Loucy (cell line): Measurements from ENCODE around the gene RGS3.

Experiments
- H2AFZ ChIP-seq: fragments of 200-600 bp; sonication (generic); 2 replicates; pipeline ENCODE4 v1.6.0; 2016; ENCODE audit warnings: antibody characterized with exemption, mild to moderate bottlenecking, low read length, moderate library complexity
- H3F3A ChIP-seq: fragments of 200-600 bp; 2 replicates; pipeline ENCODE4 v1.6.0; 2016; ENCODE audit warnings: antibody characterized with exemption, low read depth, mild to moderate bottlenecking
- H3K27me3 ChIP-seq: fragments of 200-600 bp; sonication (generic); 2 replicates; pipeline ENCODE4 v1.6.1; 2014; ENCODE audit warnings: low read length, mild to moderate bottlenecking; ENCODE audit not compliant: insufficient read depth, poor library complexity, severe bottlenecking
- H3K36me3 ChIP-seq: fragments of 200-600 bp; sonication (generic); 2 replicates; pipeline ENCODE4 v1.6.1; 2016; ENCODE audit warnings: low read length; ENCODE audit not compliant: insufficient read depth
- H3K4me1 ChIP-seq: fragments of 200-600 bp; sonication (generic); 2 replicates; pipeline ENCODE4 v1.5.1; 2014; ENCODE audit warnings: low read length, mild to moderate bottlenecking; ENCODE audit not compliant: insufficient read depth, poor library complexity, severe bottlenecking
- H3K4me2 ChIP-seq: fragments of 200-600 bp; sonication (generic); 2 replicates; pipeline ENCODE4 v1.6.0; 2014; ENCODE audit warnings: antibody characterized with exemption, low read length, low read depth, mild to moderate bottlenecking; ENCODE audit not compliant: poor library complexity, severe bottlenecking
- H3K4me3 ChIP-seq: fragments of 200-600 bp; sonication (generic); 2 replicates; pipeline ENCODE4 v1.5.1; 2014; ENCODE audit warnings: low read length, mild to moderate bottlenecking, mixed read lengths; ENCODE audit not compliant: poor library complexity, severe bottlenecking
- H3K79me2 ChIP-seq: fragments of 200-600 bp; sonication (generic); 2 replicates; pipeline ENCODE4 v1.6.1; 2014; ENCODE audit warnings: low read length; ENCODE audit not compliant: insufficient read depth
- H3K9ac ChIP-seq: fragments of 200-600 bp; sonication (generic); 2 replicates; pipeline ENCODE4 v1.6.0; 2014; ENCODE audit warnings: mild to moderate bottlenecking, low read depth, low read length, moderate library complexity; ENCODE audit not compliant: poor library complexity, severe bottlenecking
- H3K9me2 ChIP-seq: fragments of 200-600 bp; sonication (generic); replicated peaks from 2 replicates; pipeline ENCODE4 v1.6.1; 2016; ENCODE audit warnings: low read depth, low read length, mixed read lengths
- H3K9me3 ChIP-seq: fragments of 200-600 bp; sonication (generic); 2 replicates; pipeline ENCODE4 v1.6.1; 2014; ENCODE audit warnings: mild to moderate bottlenecking, antibody characterized with exemption, low read length, low read depth; ENCODE audit not compliant: insufficient read depth
- H4K20me1 ChIP-seq: fragments of 200-600 bp; sonication (generic); 2 replicates; pipeline ENCODE4 v1.6.0; 2014; ENCODE audit warnings: antibody characterized with exemption, low read length, mild to moderate bottlenecking; ENCODE audit not compliant: insufficient read depth, poor library complexity, severe bottlenecking
- CTCF ChIP-seq: fragments of 200-600 bp; sonication (generic); conservative IDR thresholded peaks from 2 replicates; pipeline ENCODE4 v1.5.1; 2014; ENCODE audit warnings: mild to moderate bottlenecking, antibody characterized with exemption, low read length
- EZH2phosphoT487 ChIP-seq: fragments of 200-600 bp; IDR thresholded peaks from 2 replicates; pipeline ENCODE4 v1.6.1; 2018; ENCODE audit warnings: antibody characterized with exemption, mild to moderate bottlenecking, moderate library complexity, borderline replicate concordance

RGS3 gene

GRCh38 chr9:113522419-113522818, 58.9 kb downstream of the RGS3 start:
- peak overlapping the region; percentile 65 for H3K4me3 ChIP-seq
- peak overlapping the region; percentile 61 for H3K9ac ChIP-seq
- peaks cover 44% of the 10 kb centered on the region; the same call in 1 of the 2 replicates for H3K79me2 ChIP-seq
- no peak for TF ChIP-seq CTCF
- TF ChIP-seq EZH2phosphoT487, result no peak
- no peaks in the 10 kb centered on the region; the same call in 1 of the 2 replicates for H3F3A ChIP-seq
- H3K4me1 ChIP-seq, result peaks cover 74% of the 10 kb centered on the region
- H3K27me3 ChIP-seq, result no peaks in the 10 kb centered on the region
- no peaks in the 10 kb centered on the region for H3K9me2 ChIP-seq
- H4K20me1 ChIP-seq, result no peaks in the 10 kb centered on the region
- peak overlapping the region; percentile 88 for H3K4me2 ChIP-seq
- no peaks in the 10 kb centered on the region for H3K9me3 ChIP-seq
- no peaks in the 10 kb centered on the region for H3K36me3 ChIP-seq
- no peak overlapping the region for H2AFZ ChIP-seq

GRCh38 chr9:113522858-113523257, 59.3 kb downstream of the RGS3 start:
- Histone ChIP-seq H3K4me1 (peaks cover 70% of the 10 kb centered on the region), H3K9me3 (no peaks in the 10 kb centered on the region), H4K20me1 (no peaks in the 10 kb centered on the region), H3K36me3 (no peaks in the 10 kb centered on the region), H3F3A (no peaks in the 10 kb centered on the region; the same call in 1 of the 2 replicates), H3K9ac (peak overlapping the region; percentile 61), H3K27me3 (no peaks in the 10 kb centered on the region), H3K4me3 (peak overlapping the region; percentile 65), H3K9me2 (no peaks in the 10 kb centered on the region), H3K79me2 (peaks cover 44% of the 10 kb centered on the region; the same call in 1 of the 2 replicates), H3K4me2 (peak overlapping the region; percentile 88), H2AFZ (no peak overlapping the region)
- TF ChIP-seq EZH2phosphoT487, result no peak
- no peak for TF ChIP-seq CTCF

GRCh38 chr9:113523421-113524141, 60.1 kb downstream of the RGS3 start:
- H3K27me3 ChIP-seq, result no peaks in the 10 kb centered on the region
- no peaks in the 10 kb centered on the region for H3K36me3 ChIP-seq
- no peaks in the 10 kb centered on the region for H3K9me3 ChIP-seq
- H4K20me1 ChIP-seq, result no peaks in the 10 kb centered on the region
- H3K4me3 ChIP-seq, result peak overlapping the region; percentile 65
- H3K4me1 ChIP-seq, result peaks cover 63% of the 10 kb centered on the region
- H3K79me2 ChIP-seq, result peaks cover 40% of the 10 kb centered on the region; the same call in 1 of the 2 replicates
- H2AFZ ChIP-seq, result no peak overlapping the region
- no peak for TF ChIP-seq EZH2phosphoT487
- no peak for TF ChIP-seq CTCF
- H3K9ac ChIP-seq, result peak overlapping the region; percentile 61
- no peaks in the 10 kb centered on the region; the same call in 1 of the 2 replicates for H3F3A ChIP-seq
- no peaks in the 10 kb centered on the region for H3K9me2 ChIP-seq
- peak overlapping the region; percentile 88 for H3K4me2 ChIP-seq
